ENCODE results near the gene ADAMTS14. TPM values are rescaled to one million over a fixed set of nuclear protein-coding genes. Genes with fewer than 3 reads are reported as not detected.

The ADAMTS14 gene
- polyA plus RNA-seq, 1 donor (not counting 4 experiments of a cell fraction or from before 2014, with no cell fraction given), result 0.09 TPM

DNA sequence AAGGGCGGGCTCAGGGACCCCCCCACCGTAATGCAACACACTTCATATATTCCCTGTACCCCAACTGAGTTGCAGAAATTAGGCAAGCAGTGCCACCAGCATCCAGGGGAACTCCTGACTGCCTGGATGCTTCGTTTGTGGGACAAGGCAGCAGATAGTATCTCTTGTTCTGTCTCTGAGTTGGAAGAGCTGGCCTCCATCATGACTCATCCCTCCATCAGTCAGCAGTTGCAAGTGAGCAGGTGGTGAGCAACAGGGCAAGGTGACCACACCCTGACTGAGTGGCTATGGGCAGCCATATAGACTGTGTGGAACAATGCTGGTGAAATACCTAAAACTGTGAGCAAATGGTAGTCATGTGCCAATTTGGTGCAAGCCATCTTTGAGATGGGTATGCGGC lies 22.8 kb upstream of the ADAMTS14 start:
- Histone ChIP-seq H3K36me3 (ENCODE audit: control insufficient read depth in 2 of 2, extremely low read depth in 1 of 2, insufficient read depth in 2 of 2, low read length in 2 of 2) (no peaks in the 10 kb centered on the region), H2AFZ (ENCODE audit: control insufficient read depth, low read length) (no peak overlapping the region), H3K9me1 (ENCODE audit: control insufficient read depth, extremely low read depth, insufficient read depth, low read length) (no peaks in the 10 kb centered on the region), H4K20me1 (ENCODE audit: control insufficient read depth, extremely low read depth, insufficient read depth, low read length) (no peaks in the 10 kb centered on the region), H3K9me3 (ENCODE audit: control insufficient read depth, low read depth, low read length) (peaks cover 11% of the 10 kb centered on the region), H3K27ac (ENCODE audit: control insufficient read depth, insufficient read depth, low read length) (peak overlapping the region; percentile 42), H3K4me3 (ENCODE audit: control insufficient read depth in 2 of 3, extremely low read depth in 1 of 3, insufficient read depth in 2 of 3, low read depth in 1 of 3, low read length in 3 of 3) (no peak overlapping the region), H3K4me1 (ENCODE audit: control insufficient read depth, extremely low read depth, insufficient read depth, low read length) (peaks cover 27% of the 10 kb centered on the region), H3K27me3 (ENCODE audit: control insufficient read depth, extremely low read depth, insufficient read depth, low read length) (peaks cover 4% of the 10 kb centered on the region), H3K4me2 (ENCODE audit: control insufficient read depth, extremely low read depth, insufficient read depth, low read depth, low read length) (peak overlapping the region; percentile 23), H3K9ac (ENCODE audit: control insufficient read depth, extremely low read depth, insufficient read depth, low read length) (no peak overlapping the region), H3K79me2 (ENCODE audit: control insufficient read depth, insufficient read depth, low read length) (no peaks in the 10 kb centered on the region)
- FAIRE-seq, result peak; percentile 90
- peak; percentile 84 for DNase-seq (ENCODE audit: low read depth, low spot score)
- dilution Hi-C loops (cut with MboI; ENCODE audit: extremely low pct_ligation_motif_present, low sequenced_read_pairs), result no loop called here
- TF ChIP-seq CTCF (optimal IDR thresholded peaks at IDR 0.05 in 1 of 3, IDR thresholded peaks at IDR 0.05 in 1 of 3, conservative IDR thresholded peaks at IDR 0.05 in 1 of 3; ENCODE audit: extremely low read depth in 1 of 3, insufficient read depth in 2 of 3, low read length in 3 of 3), result no peak
- TF ChIP-seq EZH2 (IDR thresholded peaks at IDR 0.05; ENCODE audit: low read length), result no peak

DNA sequence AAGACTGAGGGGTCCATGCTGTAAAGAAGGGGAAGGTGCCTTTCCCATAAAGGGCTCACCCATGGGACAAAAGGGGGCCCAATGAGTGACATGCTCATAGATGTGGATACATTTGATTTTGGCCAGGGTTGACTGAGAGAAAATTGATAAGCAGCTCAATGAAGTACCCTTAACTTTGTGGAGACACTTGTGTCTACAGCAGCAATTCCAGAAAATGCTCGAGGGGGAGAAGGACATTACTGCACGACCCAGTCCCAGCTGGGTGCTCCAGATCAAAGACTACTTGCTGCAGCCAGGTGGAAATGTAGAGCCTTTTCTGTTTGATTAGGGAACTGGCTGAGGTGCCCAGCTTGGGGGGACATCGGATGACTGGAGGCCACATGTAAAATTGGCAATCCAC lies 22.2 kb upstream of the ADAMTS14 start:
- peak overlapping the region; percentile 23 for H3K4me2 ChIP-seq (ENCODE audit: control insufficient read depth, extremely low read depth, insufficient read depth, low read depth, low read length)
- H3K27me3 ChIP-seq (ENCODE audit: control insufficient read depth, extremely low read depth, insufficient read depth, low read length), result peaks cover 4% of the 10 kb centered on the region
- no peaks in the 10 kb centered on the region for H3K9me1 ChIP-seq (ENCODE audit: control insufficient read depth, extremely low read depth, insufficient read depth, low read length)
- DNase-seq (ENCODE audit: low read depth, low spot score) (no peak), FAIRE-seq (no peak)
- no peak for TF ChIP-seq EZH2 (IDR thresholded peaks at IDR 0.05; ENCODE audit: low read length)
- no peak for TF ChIP-seq CTCF (optimal IDR thresholded peaks at IDR 0.05 in 1 of 3, IDR thresholded peaks at IDR 0.05 in 1 of 3, conservative IDR thresholded peaks at IDR 0.05 in 1 of 3; ENCODE audit: extremely low read depth in 1 of 3, insufficient read depth in 2 of 3, low read length in 3 of 3)
- dilution Hi-C loops (cut with MboI; ENCODE audit: extremely low pct_ligation_motif_present, low sequenced_read_pairs), result no loop called here
- H2AFZ ChIP-seq (ENCODE audit: control insufficient read depth, low read length), result no peak overlapping the region
- no peak overlapping the region for H3K9ac ChIP-seq (ENCODE audit: control insufficient read depth, extremely low read depth, insufficient read depth, low read length)
- no peaks in the 10 kb centered on the region for H4K20me1 ChIP-seq (ENCODE audit: control insufficient read depth, extremely low read depth, insufficient read depth, low read length)
- peaks cover 27% of the 10 kb centered on the region for H3K4me1 ChIP-seq (ENCODE audit: control insufficient read depth, extremely low read depth, insufficient read depth, low read length)
- no peak overlapping the region for H3K4me3 ChIP-seq (ENCODE audit: control insufficient read depth in 2 of 3, extremely low read depth in 1 of 3, insufficient read depth in 2 of 3, low read depth in 1 of 3, low read length in 3 of 3)
- no peaks in the 10 kb centered on the region for H3K36me3 ChIP-seq (ENCODE audit: control insufficient read depth in 2 of 2, extremely low read depth in 1 of 2, insufficient read depth in 2 of 2, low read length in 2 of 2)
- peaks cover 11% of the 10 kb centered on the region for H3K9me3 ChIP-seq (ENCODE audit: control insufficient read depth, low read depth, low read length)
- H3K27ac ChIP-seq (ENCODE audit: control insufficient read depth, insufficient read depth, low read length), result peak overlapping the region; percentile 42
- no peaks in the 10 kb centered on the region for H3K79me2 ChIP-seq (ENCODE audit: control insufficient read depth, insufficient read depth, low read length)
